DMS 273 (cell line): ENCODE measurements around the gene UBAC1.
"Not testable (repeated sequence)": the region's sequence is repeated elsewhere in the genome, so short reads cannot be mapped to it uniquely, and the experiment has no call there.

Experiments used
- DNase-seq: peaks from one replicate; lab custom pipeline; 2025; ENCODE audit not compliant: unreplicated experiment; lab: John Stamatoyannopoulos, UW

The UBAC1 gene

DNA sequence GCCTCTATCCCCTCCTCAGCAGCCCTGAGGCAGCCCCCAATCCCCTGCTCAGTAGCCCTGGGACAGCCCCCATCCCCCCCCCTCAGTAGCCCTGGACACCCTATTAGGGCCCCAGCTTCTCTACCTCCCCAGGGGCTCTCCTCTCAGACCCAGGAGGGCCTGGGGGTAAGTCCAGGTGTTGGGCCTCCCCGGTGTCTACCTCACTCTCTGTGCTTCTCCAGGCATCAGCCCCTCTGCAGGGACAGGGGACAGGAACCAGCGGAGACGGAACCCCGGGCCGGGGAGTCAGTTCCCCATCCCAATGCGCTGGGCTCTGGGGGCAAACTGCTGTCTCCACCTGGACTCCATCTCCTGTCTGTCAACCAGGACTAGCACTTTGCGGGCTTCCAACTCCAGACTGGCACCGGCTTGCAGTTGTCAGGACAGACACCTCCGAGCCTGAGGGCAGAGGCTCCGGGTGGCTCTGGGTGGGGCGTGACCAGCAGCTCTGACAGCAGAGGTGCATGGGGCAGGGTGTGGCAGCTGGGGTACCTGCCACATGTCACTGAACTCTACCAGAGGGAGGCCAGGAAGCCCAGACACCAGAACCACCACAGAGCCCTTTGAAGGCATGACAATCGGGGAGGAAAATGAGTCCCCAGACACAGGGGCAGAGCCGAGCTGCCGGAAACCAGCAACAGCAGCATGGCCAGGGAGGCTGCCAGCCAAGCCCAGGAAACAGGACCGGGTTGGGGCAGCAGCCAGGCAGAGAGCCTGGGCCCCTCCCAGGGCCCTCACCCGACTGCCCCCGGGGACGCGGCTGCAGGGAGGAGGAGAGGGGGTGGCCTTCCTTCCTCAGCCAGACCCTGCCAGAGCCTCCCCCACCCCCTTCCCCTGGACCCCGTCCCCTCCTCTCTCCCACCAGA lies 17.7 kb upstream of the UBAC1 start:
- DNase-seq = peak; percentile 56

DNA sequence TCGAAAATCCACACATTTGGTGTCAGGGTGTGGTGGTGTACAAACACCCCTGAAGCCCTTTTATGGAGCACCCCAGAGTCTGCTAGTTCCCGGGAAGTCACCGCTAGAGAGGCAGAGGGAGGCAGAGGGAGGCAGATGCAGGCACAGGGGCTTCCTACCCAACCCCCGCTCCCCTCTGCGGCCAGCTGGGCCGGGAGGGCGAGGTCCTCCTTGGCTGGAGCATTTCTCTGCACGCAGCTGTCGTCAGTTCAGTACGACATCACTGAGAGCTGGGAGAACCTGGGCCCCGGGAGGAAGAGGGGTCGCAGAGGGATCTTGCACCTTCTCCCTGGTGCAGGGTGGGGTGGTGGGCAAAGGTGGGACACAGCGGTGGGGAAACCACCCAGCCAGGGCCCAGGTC lies 15.8 kb upstream of the UBAC1 start:
- DNase-seq = peak; percentile 43

DNA sequence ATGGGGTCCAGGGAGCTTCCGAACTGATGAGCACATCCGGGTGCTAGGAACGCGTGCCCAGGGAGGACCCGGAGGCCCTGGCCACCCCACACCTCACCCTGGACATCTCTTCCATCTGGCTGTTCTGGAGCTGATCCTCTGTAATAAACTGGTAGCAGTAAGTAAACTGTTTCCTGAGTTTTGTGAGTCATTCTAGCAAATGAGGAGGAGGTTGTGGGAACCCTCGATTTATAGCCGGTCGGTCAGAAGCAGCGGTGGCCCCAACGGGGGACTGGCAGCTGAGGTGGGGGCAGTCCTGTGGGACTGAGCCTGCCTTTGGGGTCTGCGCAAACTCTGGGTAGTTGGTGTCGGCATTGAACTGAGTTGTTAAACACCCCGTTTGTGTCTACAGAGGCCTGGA lies 15.4 kb upstream of the UBAC1 start:
- no peak for DNase-seq

DNA sequence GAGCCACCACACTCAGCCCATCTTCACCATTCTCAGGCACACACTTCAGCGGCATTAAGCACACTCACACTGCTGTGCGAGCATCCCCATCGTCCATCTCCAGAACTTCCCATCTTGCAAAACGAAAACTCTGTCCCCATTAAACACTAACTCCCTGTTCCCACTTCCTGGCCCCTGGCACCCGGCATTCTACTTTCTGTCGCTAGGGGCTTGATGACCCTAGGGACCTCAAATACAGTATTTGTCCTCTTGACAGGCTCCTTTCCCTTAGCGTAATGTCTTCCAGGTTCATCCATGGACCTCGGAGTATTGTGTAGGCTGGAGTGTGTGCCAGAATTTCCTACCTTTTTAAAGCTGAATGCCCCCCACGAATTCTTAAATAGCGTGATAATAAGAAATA lies 14.7 kb upstream of the UBAC1 start:
- DNase-seq = no peak

DNA sequence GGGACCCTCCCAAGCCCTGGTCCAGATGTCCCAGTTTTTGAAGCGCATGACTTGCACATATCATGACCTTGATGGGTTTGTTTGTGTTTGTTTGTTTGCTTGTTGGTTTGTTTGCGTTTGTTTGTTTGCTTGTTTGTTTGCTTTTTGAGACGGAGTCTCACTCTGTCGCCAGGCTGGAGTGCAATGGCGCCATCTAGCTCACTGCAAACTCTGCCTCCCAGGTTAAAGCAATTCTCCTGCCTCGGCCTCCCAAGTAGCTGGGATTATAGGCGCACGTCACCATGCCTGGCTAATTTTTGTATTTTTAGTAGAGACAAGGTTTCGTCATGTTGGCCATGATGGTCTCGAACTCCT lies 13.0 kb upstream of the UBAC1 start:
- DNase-seq = no peak

DNA sequence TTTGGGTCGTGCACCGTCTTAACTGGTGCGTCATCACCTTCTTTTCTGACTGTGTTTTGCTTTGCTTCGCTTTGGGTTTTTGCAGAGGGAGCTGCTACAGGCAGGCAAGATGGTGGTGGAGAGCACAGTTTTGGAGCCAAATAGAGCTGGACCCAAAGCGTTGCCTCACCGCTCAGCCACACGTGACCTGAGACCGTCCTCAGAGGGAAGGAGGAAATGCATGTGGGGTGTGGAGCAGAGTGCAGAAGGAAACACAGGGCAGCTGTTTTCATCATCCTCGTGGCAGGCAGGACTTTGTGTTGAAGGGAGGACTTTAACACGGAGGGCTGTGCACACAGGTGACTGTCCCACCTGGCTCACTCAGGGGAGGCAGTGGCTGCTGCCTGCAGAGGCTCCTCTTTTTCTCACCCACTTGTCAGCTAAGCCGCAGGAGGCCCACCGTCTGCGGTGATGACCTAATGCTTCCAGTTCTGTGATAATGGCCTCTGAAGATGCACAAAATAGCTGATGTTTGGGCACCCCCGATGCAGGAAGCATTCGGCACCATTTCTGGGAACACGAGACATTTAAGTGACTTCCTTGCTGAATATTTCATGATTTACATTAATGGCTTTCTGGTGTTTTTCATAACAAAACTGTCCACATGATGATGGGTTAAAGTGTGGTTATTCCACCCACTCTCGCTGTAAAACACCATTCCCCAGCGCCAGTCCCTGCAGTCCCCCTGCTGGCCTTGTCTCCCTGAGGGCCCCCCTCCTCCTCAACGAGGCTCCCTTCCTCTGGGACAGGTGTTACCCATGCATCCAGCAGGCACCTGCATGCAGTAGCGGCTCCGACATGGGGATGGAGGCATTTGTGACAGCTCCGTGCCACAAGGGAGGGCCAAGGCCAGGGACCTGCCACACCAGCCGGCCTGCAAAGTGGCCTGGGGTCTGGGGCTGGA lies 12.4 kb upstream of the UBAC1 start:
- DNase-seq = no peak

DNA sequence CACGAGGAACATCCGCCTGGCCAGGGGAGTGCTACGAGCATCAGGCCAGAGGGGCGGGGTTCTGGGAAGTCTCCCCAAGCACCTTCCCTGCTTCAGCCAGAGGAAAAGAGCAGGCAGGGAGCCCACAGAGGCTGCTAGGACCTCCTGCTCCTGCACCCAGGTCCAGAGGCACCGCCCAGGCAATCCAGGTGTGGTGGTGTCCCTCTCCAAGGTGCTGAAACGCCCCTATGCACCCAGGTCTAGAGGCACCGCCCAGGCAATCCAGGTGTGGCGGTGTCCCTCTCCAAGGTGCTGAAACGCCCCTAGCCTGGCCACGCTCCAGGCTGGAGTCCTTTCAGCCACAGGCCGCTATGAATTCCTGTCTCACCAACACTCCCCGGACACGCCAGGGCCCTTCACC lies 10.7 kb upstream of the UBAC1 start:
- DNase-seq = no peak

DNA sequence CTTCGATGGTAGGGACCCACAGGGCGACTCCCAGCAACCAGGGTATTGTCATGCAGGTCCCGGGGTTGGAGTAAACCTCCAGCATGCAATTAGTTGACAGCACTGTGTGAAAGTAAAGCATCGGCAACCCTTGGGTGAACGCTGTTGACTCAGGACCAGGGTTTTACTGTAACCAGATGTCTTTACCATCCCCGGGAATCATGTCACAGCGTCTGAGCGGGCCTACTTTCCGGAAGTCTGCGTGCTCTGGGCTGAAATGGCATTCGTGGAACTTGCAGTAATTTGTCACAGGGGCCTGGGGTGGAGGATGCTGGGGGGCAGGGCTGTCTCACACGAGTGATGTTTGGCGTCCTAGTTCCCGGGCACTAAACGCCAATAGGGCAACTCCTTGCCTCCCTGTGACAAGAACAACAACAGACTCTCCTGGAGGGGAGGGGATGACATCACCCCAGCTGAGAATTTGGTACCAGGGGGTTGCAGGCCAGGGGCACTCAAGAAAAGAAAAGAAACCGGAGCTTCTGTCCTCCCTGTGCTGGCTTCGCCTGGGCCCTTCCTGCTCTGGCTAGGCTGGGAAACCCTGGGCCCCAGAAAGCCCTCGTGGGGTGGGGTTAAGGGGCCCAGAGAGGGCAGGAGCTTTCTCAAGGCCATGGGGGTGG lies 10.1 kb upstream of the UBAC1 start:
- no peak for DNase-seq

DNA sequence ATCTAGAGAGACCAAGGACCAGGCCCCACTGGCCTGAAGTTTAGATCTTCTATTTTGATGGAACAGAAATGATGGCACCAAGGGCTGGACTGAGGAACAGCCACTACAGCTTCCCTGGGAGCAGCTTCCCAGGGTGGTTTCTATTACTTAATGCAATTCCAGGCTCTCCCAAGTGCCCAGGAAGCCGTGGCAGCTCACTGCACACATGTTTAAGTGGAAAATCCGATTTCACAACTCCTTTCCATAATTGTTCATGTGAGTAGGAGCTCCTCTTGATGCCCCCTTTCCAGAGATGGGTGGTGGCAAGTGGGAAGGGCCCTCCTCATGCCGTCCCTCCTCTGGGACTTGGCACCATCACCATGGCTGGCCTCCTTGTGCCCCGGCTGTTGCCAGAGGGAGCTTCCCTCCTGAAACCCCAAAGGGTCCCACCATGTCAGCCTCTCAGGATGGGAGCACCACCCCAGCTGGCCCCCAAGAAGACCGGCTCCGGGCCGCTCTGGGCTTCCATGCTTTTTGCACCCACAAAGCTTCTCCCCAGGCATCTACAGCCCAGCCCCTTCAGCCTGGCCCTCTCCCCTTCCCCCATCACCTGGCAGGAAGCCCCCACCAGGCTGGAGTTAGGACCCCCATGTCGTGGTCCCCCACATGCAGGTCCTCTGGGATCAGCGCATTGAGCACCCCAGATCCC lies 9.1 kb upstream of the UBAC1 start:
- DNase-seq = no peak

DNA sequence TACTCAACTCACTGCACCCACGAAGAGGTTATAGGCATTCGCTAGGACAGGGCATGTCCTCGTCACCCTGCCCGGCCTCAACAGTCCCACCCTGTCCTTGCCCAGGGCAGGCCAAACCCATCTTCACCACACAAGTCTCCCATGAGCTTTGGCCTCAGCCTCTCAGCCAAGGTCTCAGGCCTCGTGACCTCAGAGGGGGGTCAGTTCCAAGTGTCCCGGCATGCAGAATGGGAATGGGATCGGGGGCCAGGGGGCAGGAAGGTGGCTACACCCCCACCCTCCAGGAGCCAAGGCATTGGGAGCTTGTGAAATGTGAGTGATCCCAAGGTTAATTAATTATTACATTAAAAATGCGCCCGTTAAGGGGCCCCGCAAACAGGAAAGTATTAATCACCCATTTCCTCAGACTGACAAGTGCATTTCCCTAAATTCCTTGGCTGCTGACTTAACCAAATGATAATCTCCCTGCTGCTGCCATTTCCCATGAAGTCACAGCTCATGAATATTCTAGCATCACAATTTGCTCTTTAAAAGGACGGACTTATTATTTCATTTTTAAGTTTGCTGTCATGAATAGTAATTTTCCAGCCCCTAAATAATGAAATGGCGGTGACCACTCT lies 8.0 kb upstream of the UBAC1 start:
- no peak for DNase-seq

DNA sequence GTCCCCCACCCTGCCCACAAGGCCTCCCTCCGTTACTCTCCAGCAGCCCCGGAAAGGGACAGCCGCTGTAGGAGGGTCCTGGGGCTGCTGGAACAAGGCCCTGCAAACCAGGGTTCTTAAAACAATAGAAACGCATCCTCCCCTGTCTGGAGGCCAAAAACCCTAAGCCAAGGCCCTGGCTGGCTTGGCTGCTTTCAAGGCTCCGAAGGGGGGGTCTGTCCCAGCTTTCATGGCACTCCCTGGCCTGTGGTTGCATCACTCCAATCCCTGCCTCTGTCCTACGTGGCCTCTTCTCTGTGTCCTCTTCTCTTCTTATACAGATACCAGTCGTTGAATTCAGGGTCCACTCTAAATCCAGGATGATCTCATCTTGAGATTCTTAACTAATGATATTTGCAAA lies 7.4 kb upstream of the UBAC1 start:
- no peak for DNase-seq

DNA sequence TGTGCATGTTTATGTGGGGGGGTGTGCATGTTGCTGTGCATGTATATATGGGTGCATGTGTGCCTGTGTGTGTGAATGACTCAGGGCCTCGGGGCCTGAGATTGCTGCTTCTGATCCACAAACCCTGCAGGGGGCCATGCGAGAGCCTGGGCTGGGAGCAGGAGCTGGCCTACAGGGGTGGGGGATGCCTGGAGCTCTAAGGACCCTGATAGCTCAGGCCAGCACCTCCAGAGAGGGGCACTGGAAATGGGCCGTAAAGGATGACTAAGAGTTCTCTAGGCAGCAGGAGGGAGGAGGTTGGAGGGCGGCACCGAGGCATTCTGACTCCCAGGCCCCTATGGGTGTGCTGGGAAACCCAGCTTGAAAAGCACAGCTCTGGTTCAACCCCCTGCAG lies 6.9 kb upstream of the UBAC1 start:
- no peak for DNase-seq

DNA sequence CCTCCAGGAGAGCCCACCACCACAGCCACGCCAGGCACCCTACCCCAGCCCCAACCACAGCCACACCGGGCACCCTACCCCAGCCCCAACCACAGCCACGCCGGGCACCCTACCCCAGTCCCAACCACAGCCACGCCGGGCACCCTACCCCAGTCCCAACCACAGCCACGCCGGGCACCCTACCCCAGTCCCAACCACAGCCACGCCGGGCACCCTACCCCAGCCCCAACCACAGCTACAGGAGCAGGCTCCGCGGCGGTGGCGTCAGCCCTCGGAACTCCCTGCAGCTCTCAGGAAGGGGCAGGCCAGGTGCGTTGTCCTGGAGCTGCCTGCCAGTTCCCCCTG lies 5.7 kb upstream of the UBAC1 start:
- not testable (repeated sequence) for DNase-seq

DNA sequence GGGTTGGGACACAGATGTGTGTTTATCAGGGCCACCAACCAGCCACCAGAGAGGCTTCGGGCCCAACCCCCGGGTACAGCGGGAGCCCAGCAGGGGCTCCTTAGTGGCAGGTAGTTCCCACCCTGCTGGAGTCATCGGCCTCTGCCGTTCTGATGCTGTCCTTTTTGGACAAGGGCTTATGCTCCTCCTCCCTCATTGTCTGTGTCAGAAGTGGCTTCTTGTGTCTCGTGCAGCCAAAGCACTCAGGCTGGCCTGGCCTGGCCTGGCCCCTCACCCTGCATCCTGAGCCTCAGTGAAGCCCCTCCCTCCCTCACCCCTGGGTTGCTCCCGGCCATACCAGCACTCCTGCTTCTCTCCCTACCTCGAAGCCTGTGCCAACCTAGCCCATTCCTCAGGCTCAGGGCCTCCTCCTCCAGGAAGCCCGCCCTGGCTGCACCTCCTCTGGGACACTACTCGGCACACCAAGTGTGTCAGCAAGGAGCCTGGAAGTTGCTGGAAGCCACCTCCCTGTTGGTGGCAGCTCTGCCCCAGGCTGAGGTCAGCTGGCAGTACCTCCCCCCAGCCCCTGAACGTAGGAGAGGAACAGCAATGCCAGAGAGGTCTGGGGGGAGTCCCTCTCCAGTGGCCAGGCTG lies 4.1 kb upstream of the UBAC1 start:
- no peak for DNase-seq

DNA sequence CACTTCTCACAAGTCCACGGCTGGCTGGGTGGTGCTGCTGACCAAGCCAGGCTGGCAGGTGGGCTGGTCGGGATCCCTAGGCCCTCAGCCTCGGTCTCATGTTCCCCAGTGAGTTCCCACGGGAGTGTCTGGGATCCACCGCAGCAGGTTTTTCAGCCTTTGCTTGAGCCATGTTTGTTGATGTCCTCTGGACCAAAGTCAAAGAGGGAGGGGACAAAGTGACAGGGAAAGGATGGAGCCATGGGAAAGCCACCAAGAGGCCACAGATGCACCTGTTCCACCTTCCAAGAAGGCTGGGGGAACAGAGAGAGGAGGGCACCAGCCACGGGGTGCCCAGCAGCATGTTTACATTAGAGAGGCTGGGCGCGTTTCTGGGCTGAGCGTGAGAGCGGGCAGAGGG lies 2.8 kb upstream of the UBAC1 start:
- no peak for DNase-seq

DNA sequence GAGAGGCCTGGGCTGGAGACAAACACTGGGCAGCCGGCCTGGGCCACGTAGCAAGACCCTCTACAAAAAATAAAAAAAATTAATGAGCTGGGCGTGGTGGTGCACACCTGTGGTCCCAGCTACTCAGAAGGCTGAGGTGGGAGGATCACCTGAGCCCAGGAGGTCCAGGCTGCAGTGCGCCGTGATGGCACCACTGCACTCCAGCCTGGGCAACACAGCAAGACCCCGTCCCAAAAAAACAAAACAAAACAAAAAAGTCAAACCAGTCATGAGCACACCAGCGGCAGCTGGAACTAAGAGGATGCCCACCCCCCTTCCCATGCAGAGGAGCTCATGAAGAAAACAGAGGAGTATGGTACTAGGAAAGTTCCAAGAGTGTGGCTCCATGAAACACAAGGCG lies 2.2 kb upstream of the UBAC1 start:
- no peak for DNase-seq

DNA sequence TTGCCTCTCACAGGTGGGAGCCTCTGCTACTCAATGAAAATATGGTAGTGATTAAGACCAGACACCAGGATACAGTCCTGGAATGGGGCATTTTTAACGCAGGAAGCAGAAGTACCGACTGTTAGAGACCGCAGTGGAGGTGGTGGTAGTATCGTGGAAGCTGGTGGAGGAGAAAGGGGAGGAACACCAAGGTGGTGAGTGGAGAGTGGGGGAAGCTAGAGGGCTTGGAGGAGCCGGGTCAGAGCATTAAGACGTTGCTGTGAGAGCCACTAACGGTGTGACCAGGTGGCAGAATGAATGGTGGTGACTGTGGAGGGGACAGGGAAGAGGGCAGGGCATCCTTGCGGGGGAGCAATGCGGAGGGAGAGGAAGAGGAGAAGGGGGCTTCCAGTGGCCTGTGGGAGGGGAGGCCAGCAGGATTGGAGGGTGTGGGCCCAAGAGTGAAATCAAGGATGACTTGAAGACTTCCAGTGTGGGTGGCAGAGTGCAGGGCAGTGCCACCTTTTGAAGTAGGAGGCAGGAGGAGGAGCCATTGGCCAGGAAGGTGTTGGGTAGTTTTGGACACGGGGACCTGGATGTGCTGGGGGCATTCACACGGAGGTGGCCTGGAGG lies 1.6 kb upstream of the UBAC1 start:
- no peak for DNase-seq

DNA sequence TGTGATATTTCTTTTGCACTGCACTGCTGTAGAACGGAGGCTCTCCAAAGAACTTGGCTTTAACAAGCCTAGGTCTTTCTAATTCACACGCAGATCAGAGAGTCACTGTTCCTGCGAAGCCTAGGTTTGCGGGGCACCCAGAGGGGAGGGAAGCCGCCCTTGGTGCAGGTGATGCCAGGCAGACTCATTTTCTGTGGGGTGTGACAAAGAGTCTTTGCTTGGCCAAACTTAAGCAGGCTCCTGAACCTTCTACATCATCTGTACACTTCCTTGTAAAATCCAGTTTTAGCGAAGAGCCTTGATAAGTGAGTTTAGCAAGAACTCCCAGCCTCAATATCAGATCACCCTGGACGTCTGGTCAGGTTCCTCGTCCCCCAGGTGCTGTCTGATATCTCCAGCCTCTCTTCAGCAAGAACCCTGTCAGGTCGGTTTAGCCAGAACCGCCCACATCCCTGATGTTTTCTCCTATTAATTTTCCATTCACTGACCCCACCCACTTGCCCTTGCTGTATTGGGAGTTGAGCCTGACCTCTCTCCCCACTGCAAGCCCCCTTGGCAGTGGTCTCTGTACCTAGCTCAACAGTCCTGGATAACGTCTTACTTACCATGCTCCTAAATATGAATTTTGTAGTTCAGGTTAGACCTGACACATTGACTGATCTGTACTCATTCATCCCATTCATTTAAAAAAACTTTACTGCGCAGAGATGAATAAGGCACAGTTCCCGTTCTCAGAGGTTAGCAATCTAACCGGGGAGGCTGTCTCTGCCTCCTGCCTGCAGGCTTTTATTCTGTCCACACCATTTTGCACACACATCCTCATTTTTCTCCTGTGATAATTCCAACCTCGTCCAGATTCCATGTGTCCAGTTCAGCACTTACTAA lies 880 bp upstream of the UBAC1 start:
- no peak for DNase-seq
